ACHN (cell line): ENCODE results near the gene UNC13C.

ENCODE experiments used
- DNase-seq: peaks from one replicate; pipeline ENCODE4 v3.0.0-alpha.2; 2015
- in situ Hi-C: cut with HindIII; loops from 2 replicates; pipeline ENCODE4 v1.10.0; 2017; ENCODE audit warnings: low sequenced_read_pairs, low pct_ligation_motif_present, low pct_unique_long_range_greater_than_20kb

The UNC13C gene

DNA sequence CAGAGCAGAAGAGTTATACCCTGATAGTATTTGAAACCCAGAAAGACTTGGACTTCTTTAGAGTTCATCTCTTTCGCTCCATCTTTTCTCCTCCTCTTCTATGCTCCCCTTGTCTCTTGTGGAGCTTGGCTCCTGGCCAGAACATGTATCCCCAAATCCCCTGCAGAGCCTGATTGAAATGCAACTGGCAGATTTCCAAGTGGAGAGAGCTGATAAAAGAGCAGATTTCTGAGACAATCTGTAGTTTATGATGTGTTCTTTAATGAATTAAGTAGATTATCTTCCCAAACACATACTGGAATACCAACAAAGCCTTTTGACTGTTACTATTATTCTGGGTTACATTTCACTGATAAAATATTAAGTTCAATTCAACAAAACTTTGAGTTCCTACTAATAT lies 33.4 kb downstream of the UNC13C start:
- in situ Hi-C loops, result no loop called here
- no peak for DNase-seq

DNA sequence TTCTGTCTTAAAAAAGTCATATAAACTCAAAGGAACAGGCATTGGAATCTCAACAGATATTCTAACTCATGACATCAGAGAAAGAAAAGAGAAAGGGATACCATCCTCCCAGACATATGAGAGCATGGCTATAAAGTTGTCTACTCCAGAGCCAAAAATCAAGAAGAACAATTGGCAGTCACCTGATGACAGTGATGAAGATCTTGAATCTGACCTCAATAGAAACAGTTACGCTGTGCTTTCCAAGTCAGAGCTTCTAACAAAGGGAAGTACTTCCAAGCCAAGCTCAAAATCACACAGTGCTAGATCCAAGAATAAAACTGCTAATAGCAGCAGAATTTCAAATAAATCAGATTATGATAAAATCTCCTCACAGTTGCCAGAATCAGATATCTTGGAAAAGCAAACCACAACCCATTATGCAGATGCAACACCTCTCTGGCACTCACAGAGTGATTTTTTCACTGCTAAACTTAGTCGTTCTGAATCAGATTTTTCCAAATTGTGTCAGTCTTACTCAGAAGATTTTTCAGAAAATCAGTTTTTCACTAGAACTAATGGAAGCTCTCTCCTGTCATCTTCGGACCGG lies 35.9 kb downstream of the UNC13C start:
- DNase-seq, result no peak
- in situ Hi-C loops, result no loop called here

DNA sequence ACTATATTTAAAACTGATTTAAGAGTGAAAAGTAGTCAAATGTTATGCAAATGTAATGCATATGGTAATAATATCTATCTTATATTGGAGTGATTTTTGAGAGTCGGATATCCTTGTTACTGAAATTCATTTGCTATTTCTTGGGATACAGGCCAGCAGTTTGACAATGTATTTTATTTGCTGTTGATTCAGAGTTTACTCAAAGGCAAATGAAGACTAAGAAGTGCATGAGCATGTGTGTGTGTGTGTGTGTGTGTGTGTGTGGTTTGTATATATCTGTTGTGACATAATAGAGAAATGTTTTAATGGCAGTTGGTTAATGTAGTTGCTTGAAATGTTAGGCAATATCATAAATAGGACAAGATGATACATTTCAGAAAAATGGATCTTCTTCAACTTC lies 39.0 kb downstream of the UNC13C start:
- in situ Hi-C loops, result no loop called here
- no peak for DNase-seq

DNA sequence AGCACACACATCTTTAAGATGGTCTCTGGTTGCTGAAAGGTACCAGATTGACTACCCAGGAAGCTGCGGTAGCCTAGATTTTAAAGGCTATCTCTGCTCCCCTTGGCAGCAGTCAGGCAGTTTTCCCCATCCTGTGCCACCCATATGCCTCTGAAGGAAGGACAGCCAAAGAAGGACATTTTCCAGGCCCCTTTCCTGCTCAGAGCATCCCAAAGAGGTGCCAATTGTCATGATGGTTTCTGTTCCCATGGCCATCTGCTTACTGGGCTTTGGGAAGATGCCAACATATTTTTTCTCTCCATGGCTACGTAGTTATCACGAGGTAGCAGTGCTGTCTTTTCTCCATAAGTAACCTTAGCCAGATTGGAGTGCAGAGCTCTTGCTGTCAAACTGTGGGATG lies 39.7 kb downstream of the UNC13C start:
- in situ Hi-C loops, result no loop called here
- DNase-seq, result no peak

DNA sequence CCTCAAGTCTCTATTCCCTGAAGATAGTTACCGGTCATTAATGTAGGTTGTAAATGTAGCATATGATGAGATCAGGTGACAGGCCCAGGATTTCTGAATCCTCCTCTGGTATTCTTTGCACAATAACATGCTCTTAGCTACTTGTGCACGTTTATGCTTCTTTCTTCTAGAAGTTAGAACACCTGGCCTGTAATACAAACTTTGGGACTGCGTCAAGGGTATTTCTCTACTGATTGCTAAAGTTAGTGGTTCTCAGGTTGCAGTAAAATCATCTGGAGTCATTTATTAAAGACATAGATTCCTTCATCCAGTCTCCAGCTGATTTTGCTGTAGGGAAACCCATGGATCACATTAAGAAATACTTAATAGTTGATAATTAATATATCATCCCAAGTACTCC lies 48.0 kb downstream of the UNC13C start:
- in situ Hi-C loops, result no loop called here
- no peak for DNase-seq

DNA sequence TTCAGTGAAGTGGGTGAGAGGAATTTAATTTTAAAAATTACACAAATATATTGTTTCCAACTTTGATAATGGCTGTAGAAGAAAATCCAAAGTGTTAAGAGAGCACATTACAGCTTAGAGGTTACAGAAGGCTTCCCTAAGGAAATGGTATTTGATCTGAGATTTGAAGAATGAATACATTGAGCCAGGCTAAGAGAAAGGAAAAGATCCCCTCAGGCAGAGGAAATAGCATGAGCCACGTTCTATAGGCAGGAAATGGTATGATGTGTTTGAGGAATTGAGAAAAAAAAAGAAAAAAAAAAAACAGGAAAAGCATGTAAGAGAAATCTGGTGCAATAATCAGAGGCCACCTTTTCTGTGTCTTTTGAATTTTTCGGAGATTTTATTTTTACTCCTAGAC lies 48.6 kb downstream of the UNC13C start:
- in situ Hi-C loops, result no loop called here
- DNase-seq, result no peak

DNA sequence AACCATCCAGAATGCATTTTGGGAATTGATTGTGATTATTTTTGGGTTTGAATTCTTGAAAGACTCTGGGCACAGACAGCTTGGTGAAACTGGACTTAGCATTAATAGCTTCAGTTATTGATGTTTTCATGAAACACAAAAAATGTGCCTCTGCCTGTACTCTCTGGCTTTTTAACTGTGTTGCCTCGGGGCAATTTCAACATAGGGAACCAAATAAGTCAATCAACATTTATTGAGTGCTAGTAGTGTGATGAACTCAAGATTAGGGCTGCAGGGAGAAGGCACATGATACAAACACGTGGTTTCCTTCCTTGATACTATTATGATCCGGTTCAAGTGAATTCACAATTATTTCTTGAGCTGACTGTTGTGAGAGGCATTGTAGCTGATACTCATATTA lies 50.8 kb downstream of the UNC13C start:
- no peak for DNase-seq
- in situ Hi-C loops, result no loop called here

DNA sequence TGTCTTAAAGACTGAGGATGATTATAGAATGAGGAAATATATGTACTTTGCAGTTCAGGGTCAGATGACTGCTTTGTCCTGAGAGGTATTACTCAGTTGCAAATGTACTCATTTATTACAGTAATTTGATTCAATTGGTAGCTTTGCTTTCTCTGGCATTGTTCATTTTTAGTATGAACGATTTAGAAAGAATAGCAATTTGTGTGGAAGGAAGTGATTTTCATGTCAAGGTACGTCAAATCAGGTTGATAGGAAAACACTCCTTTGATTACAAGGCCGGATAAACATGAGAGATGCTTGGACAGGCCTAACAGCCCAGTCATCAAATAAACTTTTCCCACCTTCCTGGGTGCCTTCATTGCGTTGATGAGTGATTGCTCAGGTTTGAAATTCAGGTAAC lies 53.8 kb downstream of the UNC13C start:
- DNase-seq, result no peak
- in situ Hi-C loops, result no loop called here

DNA sequence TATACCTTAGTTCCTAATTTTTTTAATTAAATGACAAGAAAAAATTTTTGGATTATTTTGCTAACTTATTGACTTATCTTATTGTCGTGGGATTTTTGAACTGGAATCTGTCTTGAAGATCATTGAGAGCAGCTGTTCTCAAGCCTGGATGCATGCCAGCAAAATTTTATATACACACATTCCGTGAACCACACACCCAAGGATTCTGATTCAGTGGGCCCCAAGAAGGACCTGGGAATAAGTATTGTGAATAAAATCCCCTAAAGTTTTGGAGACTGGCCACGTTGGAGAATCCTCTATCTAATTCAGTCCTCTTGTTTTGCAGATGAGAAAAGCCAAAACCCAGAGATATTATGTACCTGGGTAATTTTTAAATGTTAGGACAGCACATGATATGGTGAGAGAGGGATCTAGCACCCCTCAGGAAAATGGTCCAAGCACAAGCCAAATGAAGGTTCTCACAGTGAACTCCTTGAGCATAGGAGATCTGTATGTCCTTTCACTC lies 55.2 kb downstream of the UNC13C start:
- in situ Hi-C loops, result no loop called here
- no peak for DNase-seq

DNA sequence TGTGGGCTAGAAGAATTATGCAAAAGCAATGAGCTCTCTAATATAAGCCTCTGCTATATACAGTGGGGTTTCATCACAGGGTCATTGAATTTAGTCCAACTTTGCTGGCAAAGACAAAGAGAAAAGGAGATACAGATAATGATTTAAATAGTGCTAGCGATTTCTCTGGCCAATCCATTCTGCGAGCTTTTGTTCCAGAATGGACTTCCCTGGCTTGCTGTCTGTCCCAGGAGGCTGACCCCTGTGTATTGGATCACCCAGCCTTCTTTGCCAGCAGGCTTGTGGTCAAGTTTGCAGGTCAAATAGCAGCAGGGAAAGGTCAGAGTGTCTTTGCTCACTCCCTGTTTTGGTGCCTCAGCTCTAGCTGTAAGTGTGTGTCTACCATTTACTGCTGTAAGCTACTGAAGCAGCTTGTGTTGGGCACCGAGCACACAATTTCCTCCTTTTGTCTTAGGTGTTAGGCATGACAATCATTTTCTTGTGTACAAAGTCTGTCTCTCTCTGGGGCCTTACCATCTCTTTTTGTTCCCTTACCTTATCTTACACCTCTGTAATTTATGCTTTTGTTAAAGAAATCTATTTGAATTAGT lies 55.7 kb downstream of the UNC13C start:
- DNase-seq, result no peak
- in situ Hi-C loops, result no loop called here

DNA sequence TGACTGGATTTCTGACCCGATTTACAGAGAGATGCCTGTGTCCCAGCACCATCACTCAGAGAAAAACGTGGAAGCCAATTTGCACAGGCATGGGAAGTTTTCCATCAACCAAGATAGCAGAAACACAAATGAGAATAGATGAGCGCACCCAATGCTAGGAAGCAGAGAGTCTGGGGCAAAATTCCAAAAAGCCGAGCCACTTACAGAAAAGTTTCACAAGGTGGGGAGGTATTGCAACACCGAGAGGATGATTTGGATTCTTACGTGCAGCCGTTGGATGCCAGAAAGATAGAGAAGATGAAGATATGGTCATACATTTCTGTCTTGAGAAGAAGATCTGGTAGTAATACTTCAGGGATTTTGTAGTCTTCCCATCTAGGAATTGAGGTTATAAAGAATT lies 57.4 kb downstream of the UNC13C start:
- no peak for DNase-seq
- in situ Hi-C loops, result no loop called here

DNA sequence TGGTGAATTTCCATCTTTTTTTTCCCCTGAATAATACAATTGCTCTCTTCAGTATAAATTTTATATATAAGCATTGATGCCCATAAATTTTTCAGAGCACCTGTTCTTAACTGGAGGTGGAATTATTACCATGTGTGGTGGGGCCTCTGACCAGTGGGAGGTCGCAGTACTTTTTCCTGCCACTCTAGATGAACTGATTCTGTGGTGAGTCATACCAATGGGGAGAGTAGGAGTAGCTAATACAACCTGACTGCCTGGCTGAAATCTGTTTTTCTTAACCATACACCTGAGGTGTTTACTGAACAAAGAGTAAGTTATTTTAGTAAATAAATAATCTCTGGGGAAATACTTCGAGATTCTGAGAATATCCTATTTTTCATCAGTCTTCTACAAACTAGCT lies 67.2 kb downstream of the UNC13C start:
- DNase-seq, result no peak
- in situ Hi-C loops, result no loop called here

DNA sequence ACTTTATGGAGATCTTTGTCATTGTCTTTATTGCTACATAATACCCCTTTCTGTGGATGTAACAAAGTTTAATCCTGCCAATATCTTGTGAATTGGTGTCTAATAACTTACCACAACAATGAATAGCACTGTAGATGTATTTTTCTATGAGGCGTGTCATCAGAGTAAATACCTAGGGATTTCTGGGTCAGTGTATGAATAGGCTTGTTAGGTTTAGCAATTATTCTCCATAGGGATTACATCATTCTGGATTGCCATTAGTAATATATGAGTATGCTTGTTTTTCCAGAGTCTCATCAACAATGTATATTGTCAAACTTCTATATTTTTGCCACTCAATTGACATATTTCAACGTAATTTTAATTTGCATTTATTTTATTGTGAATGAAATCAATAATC lies 67.9 kb downstream of the UNC13C start:
- no peak for DNase-seq

DNA sequence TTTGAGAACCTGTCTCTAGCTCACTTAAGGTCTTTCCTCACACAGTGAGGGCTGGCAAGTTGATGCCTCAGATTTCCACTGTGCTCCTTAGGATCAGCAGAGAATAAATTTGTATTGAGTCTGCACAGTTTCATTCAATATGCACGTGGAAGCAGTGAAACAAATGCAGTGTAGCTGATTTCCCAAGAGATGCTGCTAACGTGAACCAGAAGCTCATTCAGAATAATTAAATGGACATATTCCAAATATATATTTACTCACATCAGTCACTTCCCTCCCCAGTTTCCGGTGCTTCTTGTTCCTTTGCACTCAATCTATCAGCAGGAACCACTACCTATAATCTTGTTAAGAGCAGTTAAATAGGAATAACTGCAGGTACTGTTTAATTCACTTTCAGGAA lies 86.1 kb downstream of the UNC13C start:
- in situ Hi-C loops, result no loop called here
- no peak for DNase-seq

More for the DNA sequence above, 67.9 kb downstream of the UNC13C start:
- in situ Hi-C loops, result no loop called here

DNA sequence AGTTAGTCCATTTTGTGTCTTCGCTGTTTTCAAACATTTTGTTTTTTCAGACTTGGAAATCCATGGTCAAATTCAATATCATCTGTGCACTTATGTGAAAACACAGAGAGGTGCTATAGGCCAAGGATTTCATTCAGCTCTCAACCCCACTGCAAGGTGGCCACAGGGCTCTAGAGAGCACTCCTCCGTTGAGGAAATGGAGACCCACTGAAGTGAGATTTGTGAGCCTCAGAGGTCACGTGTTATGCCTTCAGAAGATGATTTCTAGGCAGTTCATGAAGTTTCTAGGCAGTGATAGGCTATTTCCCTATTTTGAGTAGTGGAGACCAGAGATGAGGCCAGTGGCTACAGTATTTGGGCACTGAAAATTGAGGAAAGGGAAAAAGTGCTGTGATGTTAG lies 88.2 kb downstream of the UNC13C start:
- in situ Hi-C loops, result no loop called here
- DNase-seq, result no peak

DNA sequence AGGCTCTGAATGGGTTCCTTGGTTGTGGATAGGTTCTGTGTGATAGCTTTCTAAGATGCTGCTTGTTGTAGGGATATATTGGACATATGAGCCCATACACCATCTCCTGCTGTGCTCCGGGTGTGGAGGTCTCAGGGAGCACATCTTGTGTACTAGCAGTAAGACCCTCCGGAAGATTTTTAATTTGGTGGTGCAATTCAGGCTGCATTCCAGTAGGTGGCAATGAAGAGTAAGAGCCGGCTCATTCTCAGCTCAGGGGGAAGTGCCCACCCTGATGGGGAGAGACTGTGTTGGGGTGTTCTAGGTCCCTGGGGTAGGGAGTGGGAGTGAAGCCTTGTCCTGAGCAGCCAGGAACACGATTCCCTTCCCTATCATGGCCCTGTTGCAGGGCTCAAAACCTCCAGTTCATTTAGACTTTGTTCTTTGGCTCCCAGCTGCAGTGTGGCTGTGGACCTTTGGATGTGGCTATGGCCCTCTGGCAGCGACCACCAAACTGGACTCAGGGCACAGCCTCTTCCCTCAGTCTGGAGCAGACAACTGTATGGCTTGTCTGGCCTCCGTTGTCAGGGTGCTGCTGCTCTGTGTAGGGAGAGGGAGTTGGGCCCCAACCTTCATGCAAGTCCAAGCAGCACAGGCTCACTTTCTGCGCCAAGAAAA lies 104.7 kb downstream of the UNC13C start:
- in situ Hi-C loops, result no loop called here
- peak; percentile 17 for DNase-seq

DNA sequence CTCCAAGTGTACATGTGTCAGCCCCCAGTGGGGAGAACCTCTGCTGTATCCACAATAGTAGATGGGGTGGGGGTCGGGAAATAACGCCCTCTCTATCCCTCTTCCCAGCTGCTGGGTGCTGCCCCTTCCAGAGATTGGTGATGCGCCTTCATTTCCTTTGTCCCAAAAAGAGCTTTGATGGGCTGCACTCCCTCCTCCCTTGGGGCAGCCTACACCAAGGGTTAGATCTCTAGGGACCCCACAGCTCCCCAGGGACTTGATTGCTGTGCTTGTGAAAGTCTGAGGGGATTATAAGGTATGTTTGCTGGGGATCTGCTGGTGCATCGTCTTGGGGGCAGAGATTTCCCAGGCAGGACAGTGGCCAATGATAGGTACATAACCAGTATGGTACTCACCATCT lies 105.3 kb downstream of the UNC13C start:
- in situ Hi-C loops, result no loop called here

DNA sequence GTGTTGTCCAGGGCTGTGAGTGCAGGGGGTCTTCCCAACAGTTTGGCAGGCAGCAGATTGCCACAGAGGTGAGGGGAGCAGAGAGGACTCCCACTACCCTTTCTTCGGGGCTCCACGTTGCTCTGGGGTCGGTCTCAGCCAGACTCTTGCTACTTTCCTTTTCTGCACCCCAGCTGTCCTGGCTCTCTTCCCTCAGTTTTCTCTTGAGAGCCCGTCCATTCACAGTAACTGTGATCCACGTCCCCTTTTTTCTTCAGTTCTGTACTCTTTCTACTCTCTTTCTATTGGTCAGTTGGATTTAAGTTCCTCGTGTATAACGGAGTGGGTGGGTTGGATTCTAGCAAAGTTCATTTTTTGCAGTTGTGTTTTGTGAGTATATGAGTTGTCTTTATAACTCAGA lies 105.8 kb downstream of the UNC13C start:
- in situ Hi-C loops, result no loop called here
- DNase-seq, result no peak

More for the DNA sequence above, 105.3 kb downstream of the UNC13C start:
- no peak for DNase-seq

DNA sequence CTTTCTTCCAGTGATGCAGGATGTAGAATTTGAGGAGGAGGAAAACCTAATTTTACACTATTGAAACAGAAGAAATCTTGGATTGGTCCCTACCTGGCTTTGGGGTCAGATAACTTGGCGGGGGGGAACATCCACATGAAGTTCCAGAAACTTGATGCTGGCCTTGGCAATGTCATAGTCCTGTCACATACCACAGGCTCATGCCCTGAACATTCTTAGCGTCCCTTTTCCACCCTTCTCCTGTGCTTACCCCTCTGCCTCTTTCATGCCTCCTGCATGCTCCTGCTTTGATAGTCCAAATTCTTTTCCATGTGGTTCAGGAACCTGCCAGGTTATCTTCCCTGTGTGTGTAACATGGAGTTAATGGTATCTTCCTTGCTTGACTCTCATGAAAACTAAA lies 110.6 kb downstream of the UNC13C start:
- in situ Hi-C loops, result no loop called here
- DNase-seq, result no peak

DNA sequence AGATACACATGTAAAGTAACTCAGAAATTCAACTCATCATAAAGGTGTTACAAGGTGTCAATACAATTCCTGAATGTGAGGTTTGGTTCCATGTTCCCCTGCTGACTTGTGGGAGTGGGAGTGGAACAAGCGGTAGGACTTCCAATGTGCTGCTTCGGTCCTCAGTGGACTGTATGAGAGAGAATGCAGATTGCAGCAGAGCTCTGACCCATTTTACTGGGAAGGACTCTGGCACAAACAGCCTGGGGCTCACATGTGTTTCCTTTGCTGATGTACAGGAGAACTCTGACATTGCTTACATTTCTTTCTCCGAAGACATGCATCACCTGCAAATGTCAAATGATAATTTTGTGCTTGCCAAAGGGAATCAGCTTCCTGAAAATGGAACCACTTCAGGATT lies 111.5 kb downstream of the UNC13C start:
- no peak for DNase-seq
- in situ Hi-C loops, result no loop called here
